Head of caudate nucleus (tissue), 42 donors: Measurements from ENCODE around the gene CCDC88A.

ENCODE experiments used
- DNase-seq, 42 donors: peaks; one replicate each; pipeline versions ENCODE4 v3.0.0 to v3.0.0-alpha.2; 2020 to 2021; ENCODE audit warnings: mixed read lengths in 7 of 42
- intact Hi-C: fragments of 100-400 bp; cut with DNase I; formaldehyde crosslinking; loops from one replicate; pipeline ENCODE4 v1.15.0; 2022

Gene CCDC88A

DNA sequence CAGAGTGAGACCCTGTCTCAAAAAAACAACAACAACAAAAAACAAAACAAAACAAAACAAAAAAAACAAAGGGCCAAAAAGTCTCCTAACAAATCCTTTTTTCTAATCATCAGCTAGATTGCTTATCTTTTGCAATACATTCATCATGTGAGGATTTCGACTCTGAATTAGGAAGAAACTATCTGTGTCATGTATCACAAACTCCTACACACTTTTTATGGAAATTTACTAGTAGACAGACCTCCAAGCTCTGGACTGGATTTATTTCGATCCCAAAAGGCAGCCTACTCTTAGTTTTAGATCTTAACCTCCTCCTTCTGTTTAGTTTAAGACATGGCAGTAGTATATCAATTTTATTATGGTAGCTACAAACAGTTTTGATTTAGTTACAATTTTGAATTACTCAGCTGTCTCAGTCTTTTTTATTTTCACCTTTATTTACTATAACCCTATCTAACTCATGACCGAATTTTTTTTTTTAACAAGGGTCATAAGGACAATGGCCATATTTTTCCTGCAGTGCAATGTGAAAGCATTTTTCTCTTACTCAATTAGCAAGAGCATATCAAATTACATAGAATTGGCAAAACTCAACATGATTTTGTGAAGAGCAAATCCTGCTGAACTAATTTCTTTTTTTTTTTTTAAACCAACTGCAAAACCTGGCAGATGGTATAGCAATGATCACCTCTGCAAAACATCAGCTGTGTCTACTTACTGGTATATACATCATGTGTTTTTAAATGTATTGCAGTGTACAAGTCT is 10.7 kb upstream of the CCDC88A start:
- no peak for DNase-seq
- intact Hi-C loops, result no loop called here

DNA sequence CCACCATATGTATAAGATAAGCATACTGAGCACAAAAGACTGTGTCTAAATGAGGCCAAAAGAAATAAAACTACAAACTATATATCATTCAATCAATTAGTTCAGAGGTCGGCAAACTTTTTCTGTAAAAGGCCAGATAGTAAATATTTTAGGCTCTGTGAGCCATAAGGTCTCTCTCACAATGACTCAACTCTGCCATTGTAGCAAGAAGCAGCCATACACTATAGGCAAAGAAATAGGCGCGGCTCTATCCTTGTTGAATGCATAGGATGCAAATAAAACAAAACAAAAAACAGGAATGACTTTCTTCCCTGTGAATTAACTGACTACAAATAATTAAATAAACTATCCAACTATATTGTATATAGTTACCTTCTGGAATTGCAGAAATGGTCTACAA is 8.6 kb upstream of the CCDC88A start:
- intact Hi-C loops, result loop anchor here (10.0 kb wide), 1 partner anchor 87 kb away; the partner anchor contains the start of gene CFAP36
- no peak for DNase-seq

DNA sequence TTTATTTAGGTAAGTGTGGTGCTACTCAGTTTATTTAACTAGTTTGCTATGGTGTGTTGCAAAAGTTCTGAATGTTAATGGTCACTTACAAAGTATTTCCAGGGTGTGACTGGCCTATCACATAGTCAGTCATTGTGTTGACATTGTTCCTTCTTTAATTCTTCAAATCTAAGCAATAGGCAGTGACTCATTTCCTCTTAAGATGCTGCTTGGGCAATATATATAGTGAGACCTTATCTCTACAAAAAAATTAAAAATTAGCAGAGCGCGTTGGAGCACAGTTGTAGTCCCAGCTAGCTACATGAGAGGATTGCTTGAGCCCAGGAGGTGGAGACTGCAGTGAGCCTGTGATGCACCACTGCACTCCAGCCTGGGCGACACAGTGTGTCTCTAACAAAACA is 5.8 kb upstream of the CCDC88A start:
- no peak for DNase-seq
- intact Hi-C loops, result loop anchor here (10.0 kb wide), 1 partner anchor 89 kb away; the partner anchor contains the start of gene CFAP36

DNA sequence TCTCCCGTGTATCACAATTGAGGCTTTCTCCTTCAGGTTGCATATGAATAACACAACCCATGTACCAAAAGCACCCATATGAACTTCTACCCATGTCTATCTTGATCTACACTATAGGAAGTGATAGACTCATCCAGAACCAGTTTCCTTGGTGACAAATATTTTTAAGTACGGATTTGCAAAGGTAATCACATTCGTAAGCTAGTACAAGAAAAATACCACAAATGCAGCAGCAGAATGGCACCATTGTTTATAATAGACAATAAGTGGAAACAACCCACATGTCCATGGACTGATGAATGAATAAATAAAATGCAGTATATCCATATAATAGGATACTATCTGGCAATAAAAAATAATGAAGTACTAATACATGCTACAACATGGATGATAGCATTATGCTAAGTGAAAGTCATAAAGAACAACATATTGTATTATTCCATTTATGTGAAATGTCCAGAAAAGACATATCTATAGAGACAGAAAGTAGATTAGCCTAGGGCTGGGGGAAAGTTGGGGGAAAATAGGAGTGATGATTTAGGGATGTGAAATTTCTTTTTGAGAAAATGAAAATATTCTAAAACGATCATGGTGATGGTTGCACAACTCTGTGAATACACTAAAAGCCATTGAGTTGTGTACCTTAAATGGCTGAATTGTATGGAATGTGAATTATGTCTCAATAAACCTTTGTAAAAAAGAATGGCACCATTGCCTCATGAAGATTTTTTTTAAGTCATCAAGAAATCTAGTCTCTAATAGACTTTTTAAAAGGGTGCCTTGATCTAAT is 3.4 kb upstream of the CCDC88A start:
- intact Hi-C loops, result loop anchor here (5.0 to 10.0 kb wide), 2 partner anchors 92 to 141 kb away; partner anchors contain the start of gene CFAP36
- no peak for DNase-seq

DNA sequence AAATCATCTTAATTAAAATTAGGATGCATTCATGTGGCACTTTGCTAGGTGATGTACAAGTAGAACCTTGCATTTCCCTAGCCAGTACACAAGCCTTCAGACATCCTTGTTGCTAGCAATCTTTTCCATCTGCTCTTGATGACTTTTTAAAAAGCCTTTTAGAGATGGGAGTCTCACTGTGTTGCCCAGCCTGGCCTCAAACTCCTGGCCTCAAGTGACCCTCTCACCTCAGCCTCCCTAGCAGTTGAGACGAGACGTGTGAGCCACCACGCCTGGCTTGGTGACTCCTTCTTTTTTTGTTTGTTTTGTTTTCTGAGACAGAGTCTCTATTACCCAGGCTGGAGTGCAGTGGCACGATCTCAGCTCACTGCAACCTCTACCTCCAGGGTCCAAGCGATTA is 1.7 kb upstream of the CCDC88A start:
- intact Hi-C loops, result loop anchor here (5.0 to 10.0 kb wide), 2 partner anchors 93 to 139 kb away; partner anchors contain the start of gene CFAP36

DNA sequence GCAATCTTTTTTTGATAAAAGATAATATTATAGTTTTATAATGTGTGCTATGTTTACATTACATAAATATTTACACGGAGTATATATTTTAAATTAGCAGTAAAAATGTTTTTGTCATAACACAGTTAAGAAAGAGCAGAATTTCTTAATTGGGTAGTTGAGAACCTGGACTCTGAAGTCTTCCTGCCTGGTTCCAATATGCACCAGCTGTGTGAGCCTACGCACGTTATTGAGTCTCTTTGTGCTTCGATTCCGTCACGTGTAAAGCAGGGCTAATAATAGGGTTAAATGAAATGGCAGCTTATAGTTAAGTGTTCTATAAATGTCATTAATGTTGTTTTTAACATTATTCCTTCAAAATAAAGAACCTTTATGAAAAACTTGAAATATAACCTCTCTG is 1.2 kb upstream of the CCDC88A start:
- intact Hi-C loops, result loop anchor here (5.0 to 10.0 kb wide), 2 partner anchors 94 to 139 kb away; partner anchors contain the start of gene CFAP36
- no peak for DNase-seq

More for the DNA sequence above, 1.7 kb upstream of the CCDC88A start:
- no peak for DNase-seq

DNA sequence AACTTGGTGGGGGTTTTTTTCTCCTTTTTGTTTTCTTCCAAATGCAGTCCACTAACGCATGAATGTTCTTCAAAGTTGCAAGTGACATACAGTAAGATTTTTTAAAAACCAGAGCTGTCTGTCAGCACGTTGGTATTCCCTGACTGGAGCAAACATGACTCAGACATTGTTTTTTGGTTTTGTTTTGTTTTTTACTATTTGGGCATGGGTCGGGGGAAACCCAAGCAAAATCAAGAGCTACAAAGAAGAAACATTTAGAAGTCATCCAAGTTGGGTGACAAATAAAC is 726 bp upstream of the CCDC88A start:
- intact Hi-C loops, result loop anchor here (5.0 to 10.0 kb wide), 2 partner anchors 94 to 138 kb away; partner anchors contain the start of gene CFAP36
- no peak for DNase-seq

DNA sequence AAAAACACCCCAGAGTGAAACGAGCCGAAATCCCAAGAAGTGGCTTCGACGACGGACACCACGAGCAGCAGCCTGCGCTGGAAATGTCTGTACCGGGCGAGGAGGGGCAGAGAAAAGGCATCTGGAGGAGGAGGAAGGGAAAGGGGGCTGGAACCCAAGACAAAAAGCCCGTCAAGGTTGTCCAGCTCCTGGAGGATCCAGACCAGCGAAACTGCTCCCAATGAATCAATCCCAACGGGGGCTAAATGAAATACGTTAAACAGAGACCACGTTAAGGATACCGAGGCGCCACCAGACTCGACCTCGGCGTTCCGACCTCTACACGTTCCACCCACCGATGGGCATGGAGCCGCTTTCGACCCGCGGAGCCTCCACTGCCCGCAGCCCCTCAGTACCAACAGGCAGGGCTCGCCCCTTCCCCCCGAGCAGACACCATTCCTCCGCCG is 400 bp downstream of the CCDC88A start:
- DNase-seq, result peak in 26 of 42 donors; percentile 16 to 58 (median 40)
- intact Hi-C loops, result loop anchor here (5.0 kb wide), 1 partner anchor 52 kb away; no protein-coding TSS in a partner anchor

DNA sequence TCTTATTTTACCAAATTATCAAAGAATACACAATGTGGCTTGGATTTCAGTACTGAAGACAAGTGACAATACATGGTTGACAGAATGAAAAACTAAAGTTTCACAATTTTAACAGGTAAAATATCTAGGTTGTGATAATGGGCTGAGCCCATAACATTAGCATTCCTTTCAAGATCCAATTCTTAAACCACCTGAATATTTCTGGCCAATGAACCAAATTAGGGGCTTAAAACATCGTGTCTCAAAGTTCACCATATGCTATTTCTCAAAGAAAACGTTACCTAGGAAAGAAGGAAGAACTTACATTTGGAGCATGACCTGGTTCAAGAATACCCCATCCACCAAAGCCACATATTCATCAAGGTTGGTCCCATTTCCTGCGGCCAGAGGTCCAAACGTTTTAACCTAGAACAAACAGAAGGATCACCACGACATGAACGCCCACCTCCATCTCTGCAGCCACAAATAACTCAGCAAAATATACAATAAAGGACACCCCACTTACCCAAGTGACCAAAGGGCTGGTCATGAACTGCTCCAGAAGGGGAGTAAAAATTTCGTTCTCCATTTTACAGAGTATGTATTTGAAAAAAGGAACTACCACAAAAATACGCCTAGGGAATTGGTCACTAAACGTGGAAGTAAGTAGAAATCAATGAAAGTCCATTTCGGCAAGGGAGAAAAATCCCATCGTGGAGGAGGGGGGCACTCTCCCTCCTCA is 984 bp downstream of the CCDC88A start:
- peak in 3 of 42 donors; percentile 10 to 40 (median 28) for DNase-seq
- intact Hi-C loops, result loop anchor here (5.0 kb wide), 1 partner anchor 51 kb away; no protein-coding TSS in a partner anchor

DNA sequence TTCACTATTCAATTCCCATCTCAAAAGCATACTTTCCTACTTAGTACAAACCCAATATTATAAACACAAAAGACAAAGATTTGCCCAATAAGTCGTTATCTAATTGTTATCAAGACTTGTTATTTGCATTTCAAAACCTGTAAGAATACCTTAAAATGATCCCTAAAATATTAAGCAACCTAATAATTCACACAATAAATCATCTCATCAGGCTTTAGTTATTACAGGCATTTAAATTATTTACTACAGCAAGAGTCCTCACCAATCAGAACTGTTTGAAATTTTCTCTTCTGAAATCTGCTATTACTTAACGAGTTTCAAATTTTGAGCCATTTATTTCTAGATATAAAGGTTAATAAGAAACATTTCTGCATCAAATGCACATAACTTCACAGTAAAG is 1.6 kb downstream of the CCDC88A start:
- intact Hi-C loops, result loop anchor here (5.0 kb wide), 1 partner anchor 51 kb away; no protein-coding TSS in a partner anchor
- DNase-seq, result no peak

DNA sequence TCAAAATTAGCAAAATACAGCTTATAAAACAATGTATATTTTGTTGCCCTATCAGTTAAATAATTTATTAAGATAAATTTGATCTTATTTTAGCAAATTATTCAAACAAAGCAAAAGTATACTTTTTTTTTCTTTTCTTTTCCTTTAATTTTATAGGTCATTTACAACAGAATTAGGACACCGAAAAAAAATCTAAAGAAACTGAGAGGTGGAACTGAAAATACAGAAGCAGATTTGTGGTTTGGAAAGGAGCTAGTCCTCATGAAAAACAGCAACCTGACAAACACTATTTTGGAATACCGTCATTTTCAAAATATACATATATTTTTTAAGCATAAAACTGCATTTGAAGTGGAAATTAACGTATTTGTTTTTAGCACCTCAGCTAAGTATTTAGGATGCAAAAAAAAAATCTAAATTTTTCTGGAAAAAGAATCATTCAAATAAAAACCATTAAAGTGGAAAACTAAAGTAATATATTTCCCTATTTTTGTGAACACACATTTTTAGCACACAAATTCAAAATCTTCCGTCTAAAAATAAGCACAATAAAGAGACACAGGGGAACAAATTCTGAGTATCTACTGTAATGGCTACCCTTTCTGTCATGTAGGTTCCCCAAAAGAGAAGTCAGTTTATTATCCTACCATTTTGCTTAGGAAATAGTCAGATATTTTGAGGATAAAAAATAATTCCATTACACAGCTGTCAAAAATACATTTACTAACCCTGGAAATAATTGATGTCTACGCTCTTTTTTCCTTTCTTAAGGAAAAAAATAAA is 2.7 kb downstream of the CCDC88A start:
- intact Hi-C loops, result loop anchor here (5.0 kb wide), 1 partner anchor 50 kb away; no protein-coding TSS in a partner anchor
- DNase-seq, result no peak

DNA sequence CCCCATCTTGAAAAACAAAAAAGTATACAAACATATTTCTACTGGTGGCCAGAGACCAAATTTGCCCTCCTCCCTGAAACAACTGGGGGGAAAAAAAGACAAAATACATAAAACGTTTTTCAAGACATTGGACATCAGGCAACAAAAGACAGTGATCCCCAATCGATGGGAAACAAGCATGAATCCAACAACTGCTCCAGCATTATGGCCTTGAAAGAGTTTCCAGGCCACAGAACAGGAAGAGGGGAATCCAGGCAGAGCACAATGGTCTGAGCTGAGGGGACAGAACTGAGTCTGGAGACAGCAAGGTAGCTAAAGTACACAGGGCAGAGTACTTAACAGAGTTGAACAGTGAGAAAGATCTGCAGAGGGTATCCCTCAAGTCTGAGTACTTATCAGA is 4.4 kb downstream of the CCDC88A start:
- DNase-seq, result no peak
- intact Hi-C loops, result loop anchor here (5.0 kb wide), 1 partner anchor 48 kb away; no protein-coding TSS in a partner anchor

DNA sequence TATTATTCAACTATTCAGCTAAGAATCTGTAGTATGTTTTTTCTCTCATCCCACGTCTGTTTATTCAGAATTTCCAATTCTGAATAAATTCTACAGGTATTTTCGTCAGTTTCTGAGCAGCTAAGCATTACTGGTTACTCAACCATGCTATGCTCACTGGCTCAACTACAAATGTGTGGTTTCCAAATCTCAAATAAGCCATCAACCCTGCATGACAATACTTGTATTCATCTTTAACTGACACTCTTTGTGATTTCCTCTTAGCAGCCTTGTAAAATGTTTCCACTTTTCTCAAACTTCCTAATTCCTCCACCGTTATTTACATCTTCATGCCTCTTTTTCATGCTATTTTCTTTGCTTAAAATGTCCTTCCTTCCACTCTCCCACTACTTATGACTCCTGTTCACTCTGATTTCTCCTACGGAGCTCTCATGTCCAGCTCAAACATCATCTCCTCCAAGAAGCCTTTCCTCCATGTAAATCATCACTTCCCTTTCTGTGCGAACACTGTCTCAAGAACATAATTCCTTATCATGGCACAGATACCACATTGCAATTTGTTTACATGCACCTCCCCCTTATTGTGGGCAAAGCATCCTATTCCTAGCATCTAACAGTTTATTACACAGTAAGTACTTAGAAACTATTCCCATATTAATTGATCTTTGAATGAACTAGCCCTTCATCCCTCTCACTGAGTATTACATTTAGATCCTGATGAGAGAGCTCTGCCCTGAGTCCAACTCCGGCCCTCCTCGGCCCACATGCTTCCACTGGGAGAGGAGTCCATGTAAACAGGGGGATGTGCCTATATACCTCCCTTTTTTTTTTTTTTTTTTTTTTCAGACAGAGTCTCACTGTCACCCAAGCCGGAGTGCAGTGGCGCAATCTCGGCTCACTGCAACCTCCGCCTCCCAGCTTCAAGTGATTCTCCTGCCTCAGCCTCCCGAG is 10.5 kb downstream of the CCDC88A start:
- intact Hi-C loops, result no loop called here
- peak in 1 of 42 donors; percentile 39 for DNase-seq

DNA sequence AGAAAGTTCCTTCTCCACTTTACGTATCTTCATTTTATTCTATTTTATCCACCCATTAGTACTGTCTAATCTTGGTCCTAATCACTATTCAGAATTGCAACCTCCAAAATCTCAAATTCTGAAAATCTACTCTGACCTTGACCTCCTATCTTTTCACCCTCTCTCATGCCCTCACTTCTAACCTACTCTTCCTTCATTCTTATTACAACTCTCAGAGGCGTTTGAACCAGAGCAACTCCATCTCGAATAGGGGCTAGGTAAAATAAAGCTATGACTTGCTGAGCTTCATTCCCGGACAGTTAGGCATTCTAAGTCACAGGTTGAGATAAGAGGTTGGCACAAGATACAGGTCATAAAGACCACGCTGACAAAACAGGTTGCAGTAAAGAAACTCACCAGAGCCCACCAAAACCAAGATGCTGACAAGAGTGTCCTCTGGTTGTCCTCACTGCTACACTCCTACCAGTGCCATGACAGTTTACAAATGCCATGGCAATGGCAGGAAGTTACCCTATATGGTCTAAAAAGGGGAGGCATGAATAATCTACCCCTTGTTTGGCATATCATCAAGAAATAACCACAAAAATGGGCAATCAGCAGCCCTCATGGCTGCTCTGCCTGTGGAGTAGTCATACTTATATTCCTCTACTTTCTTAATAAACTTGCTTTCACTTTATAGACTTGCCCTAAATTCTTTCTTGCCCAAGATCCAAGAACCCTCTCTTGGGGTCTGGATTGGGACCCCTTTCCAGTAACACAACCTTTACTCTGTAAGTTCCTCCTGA is 11.4 kb downstream of the CCDC88A start:
- intact Hi-C loops, result no loop called here
- no peak for DNase-seq

DNA sequence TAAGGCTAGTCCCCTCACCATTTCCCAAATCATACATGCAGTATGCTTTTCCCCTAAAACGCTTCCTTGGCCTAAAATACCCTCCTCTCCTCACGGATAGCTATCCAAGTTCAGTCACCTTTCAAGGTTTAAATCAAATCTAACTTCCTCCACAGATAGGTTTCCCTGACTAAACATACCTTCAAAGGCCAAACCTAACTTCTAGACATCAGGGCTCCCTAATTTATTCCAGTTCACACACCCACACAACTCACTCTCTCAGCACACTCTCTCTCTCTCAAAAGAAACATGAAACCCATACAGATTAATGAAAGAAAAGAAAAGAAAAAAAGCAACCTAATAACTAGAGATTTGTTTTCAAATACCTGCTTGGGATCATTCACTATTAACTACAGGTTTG is 14.5 kb downstream of the CCDC88A start:
- intact Hi-C loops, result no loop called here
- no peak for DNase-seq

DNA sequence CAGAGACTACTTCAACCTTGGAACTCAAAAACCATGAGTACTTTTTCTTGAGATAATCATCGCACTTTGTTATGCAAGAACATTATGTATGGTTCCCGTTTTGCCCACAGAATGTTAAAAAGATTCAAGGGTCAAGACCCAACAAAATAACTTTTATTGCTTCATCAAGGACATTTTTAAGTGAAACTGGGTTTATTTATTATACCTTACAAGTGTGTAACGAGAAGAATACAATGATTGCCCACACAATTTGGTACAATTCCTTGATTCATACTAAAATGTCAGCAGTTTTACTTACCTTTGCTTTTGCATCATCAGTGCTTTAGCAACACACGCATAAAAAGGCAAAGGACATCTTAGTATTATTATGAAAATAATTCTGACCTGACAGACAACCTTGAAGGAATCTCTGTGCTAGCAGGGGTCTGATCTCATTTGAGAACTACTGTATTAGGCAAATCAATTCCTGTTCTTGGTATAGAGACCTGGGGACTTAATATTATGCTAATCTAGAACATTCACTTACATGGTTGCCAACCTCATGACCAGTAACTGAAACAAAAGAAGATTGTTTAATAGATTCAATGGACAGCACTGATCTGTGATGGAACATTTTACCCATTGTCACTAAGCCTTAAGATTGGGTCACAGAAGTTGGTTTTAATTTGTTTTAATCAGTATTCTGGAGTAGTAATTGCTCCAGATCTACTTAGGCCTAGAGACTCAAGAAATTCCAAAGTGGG is 16.2 kb downstream of the CCDC88A start:
- DNase-seq, result peak in 1 of 42 donors; percentile 66
- intact Hi-C loops, result no loop called here
